Ovary (tissue), 3 donors: Measurements from ENCODE around the gene KIF19.

ENCODE experiments used
- EP300 ChIP-seq: sonication (generic); formaldehyde crosslinking; IDR thresholded peaks from one replicate; pipeline ENCODE4 v1.6.1; 2017; ENCODE audit warnings: antibody characterized with exemption
- POLR2A ChIP-seq: fragments of 450-650 bp; IDR thresholded peaks from one replicate; pipeline ENCODE4 v1.6.1; 2017; ENCODE audit warnings: antibody characterized with exemption, mild to moderate bottlenecking, moderate library complexity
- TF ChIP-seq, protein P1 (sequence below), 3 donors: fragments of 450-650 bp in 2 of 3; fragments of 200-600 bp in 1 of 3; IDR thresholded peaks; one replicate each; pipeline versions ENCODE4 v1.5.1 to v1.8.0; 2016 to 2022; ENCODE audit warnings: antibody characterized with exemption in 3 of 3, mild to moderate bottlenecking in 1 of 3
- donor health status: DM: no; HTN: no; CAD: no.

DNA sequence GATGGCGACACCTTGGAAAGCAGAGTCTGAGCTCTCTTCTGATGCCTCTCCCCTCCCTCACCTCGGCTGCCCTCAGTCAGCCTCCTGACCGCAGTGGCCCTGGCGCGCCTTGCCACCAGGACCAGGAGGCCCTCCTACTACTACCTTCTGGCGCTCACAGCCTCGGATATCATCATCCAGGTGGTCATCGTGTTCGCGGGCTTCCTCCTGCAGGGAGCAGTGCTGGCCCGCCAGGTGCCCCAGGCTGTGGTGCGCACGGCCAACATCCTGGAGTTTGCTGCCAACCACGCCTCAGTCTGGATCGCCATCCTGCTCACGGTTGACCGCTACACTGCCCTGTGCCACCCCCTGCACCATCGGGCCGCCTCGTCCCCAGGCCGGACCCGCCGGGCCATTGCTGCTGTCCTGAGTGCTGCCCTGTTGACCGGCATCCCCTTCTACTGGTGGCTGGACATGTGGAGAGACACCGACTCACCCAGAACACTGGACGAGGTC lies 45.7 kb downstream of the KIF19 start:
- TF ChIP-seq POLR2A = no peak
- TF ChIP-seq, protein P1, sequence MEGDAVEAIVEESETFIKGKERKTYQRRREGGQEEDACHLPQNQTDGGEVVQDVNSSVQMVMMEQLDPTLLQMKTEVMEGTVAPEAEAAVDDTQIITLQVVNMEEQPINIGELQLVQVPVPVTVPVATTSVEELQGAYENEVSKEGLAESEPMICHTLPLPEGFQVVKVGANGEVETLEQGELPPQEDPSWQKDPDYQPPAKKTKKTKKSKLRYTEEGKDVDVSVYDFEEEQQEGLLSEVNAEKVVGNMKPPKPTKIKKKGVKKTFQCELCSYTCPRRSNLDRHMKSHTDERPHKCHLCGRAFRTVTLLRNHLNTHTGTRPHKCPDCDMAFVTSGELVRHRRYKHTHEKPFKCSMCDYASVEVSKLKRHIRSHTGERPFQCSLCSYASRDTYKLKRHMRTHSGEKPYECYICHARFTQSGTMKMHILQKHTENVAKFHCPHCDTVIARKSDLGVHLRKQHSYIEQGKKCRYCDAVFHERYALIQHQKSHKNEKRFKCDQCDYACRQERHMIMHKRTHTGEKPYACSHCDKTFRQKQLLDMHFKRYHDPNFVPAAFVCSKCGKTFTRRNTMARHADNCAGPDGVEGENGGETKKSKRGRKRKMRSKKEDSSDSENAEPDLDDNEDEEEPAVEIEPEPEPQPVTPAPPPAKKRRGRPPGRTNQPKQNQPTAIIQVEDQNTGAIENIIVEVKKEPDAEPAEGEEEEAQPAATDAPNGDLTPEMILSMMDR (IDR thresholded peaks at IDR 0.05) = no peak
- TF ChIP-seq EP300 = no peak
